Measurements from ENCODE around the gene NRAS. TPM values are rescaled to one million over a fixed set of nuclear protein-coding genes. Genes with fewer than 3 reads are reported as not detected.

The NRAS gene
- polyA plus RNA-seq, 1 donor (not counting 4 experiments of a cell fraction or from before 2014, with no cell fraction given), result 49.5 TPM

- Histone ChIP-seq H3K79me2 (ENCODE audit: control insufficient read depth, insufficient read depth, low read length) (peaks cover 7% of the 10 kb centered on the region), H3K9me1 (ENCODE audit: control insufficient read depth, extremely low read depth, insufficient read depth, low read length) (no peaks in the 10 kb centered on the region), H3K4me1 (ENCODE audit: control insufficient read depth, extremely low read depth, insufficient read depth, low read length) (peaks cover 7% of the 10 kb centered on the region), H4K20me1 (ENCODE audit: control insufficient read depth, extremely low read depth, insufficient read depth, low read length) (no peaks in the 10 kb centered on the region), H3K4me3 (ENCODE audit: control insufficient read depth in 2 of 3, extremely low read depth in 1 of 3, insufficient read depth in 2 of 3, low read depth in 1 of 3, low read length in 3 of 3) (no peak overlapping the region), H3K27ac (ENCODE audit: control insufficient read depth, insufficient read depth, low read length) (no peak overlapping the region), H3K4me2 (ENCODE audit: control insufficient read depth, extremely low read depth, insufficient read depth, low read depth, low read length) (no peak overlapping the region), H3K36me3 (ENCODE audit: control insufficient read depth in 2 of 2, extremely low read depth in 1 of 2, insufficient read depth in 2 of 2, low read length in 2 of 2) (peaks cover 17 to 38% of the 10 kb centered on the region in 2 experiments), H3K9me3 (ENCODE audit: control insufficient read depth, low read depth, low read length) (no peaks in the 10 kb centered on the region), H3K9ac (ENCODE audit: control insufficient read depth, extremely low read depth, insufficient read depth, low read length) (no peak overlapping the region), H2AFZ (ENCODE audit: control insufficient read depth, low read length) (no peak overlapping the region), H3K27me3 (ENCODE audit: control insufficient read depth, extremely low read depth, insufficient read depth, low read length) (no peaks in the 10 kb centered on the region)
- TF ChIP-seq CTCF (optimal IDR thresholded peaks at IDR 0.05 in 1 of 3, IDR thresholded peaks at IDR 0.05 in 1 of 3, conservative IDR thresholded peaks at IDR 0.05 in 1 of 3; ENCODE audit: extremely low read depth in 1 of 3, insufficient read depth in 2 of 3, low read length in 3 of 3) (no peak), EZH2 (IDR thresholded peaks at IDR 0.05; ENCODE audit: low read length) (no peak)
- FAIRE-seq (no peak), DNase-seq (ENCODE audit: low read depth, low spot score) (no peak)
- dilution Hi-C loops (cut with MboI; ENCODE audit: extremely low pct_ligation_motif_present, low sequenced_read_pairs), result no loop called here
Observed at GRCh38 chr1:114707604-114708003, 9.0 kb downstream of the NRAS start.

- Histone ChIP-seq H3K4me3 (ENCODE audit: control insufficient read depth in 2 of 3, extremely low read depth in 1 of 3, insufficient read depth in 2 of 3, low read depth in 1 of 3, low read length in 3 of 3) (no peak overlapping the region), H3K9me1 (ENCODE audit: control insufficient read depth, extremely low read depth, insufficient read depth, low read length) (no peaks in the 10 kb centered on the region), H4K20me1 (ENCODE audit: control insufficient read depth, extremely low read depth, insufficient read depth, low read length) (no peaks in the 10 kb centered on the region), H3K4me1 (ENCODE audit: control insufficient read depth, extremely low read depth, insufficient read depth, low read length) (peaks cover 8% of the 10 kb centered on the region), H3K36me3 (ENCODE audit: control insufficient read depth in 2 of 2, extremely low read depth in 1 of 2, insufficient read depth in 2 of 2, low read length in 2 of 2) (peaks cover 6 to 16% of the 10 kb centered on the region in 2 experiments), H3K9ac (ENCODE audit: control insufficient read depth, extremely low read depth, insufficient read depth, low read length) (no peak overlapping the region), H2AFZ (ENCODE audit: control insufficient read depth, low read length) (no peak overlapping the region), H3K4me2 (ENCODE audit: control insufficient read depth, extremely low read depth, insufficient read depth, low read depth, low read length) (no peak overlapping the region), H3K9me3 (ENCODE audit: control insufficient read depth, low read depth, low read length) (no peaks in the 10 kb centered on the region), H3K27me3 (ENCODE audit: control insufficient read depth, extremely low read depth, insufficient read depth, low read length) (no peaks in the 10 kb centered on the region), H3K27ac (ENCODE audit: control insufficient read depth, insufficient read depth, low read length) (no peak overlapping the region), H3K79me2 (ENCODE audit: control insufficient read depth, insufficient read depth, low read length) (no peaks in the 10 kb centered on the region)
- no peak for DNase-seq (ENCODE audit: low read depth, low spot score)
- no peak for FAIRE-seq
- no peak for TF ChIP-seq CTCF (optimal IDR thresholded peaks at IDR 0.05 in 1 of 3, IDR thresholded peaks at IDR 0.05 in 1 of 3, conservative IDR thresholded peaks at IDR 0.05 in 1 of 3; ENCODE audit: extremely low read depth in 1 of 3, insufficient read depth in 2 of 3, low read length in 3 of 3)
- TF ChIP-seq EZH2 (IDR thresholded peaks at IDR 0.05; ENCODE audit: low read length), result no peak
- dilution Hi-C loops (cut with MboI; ENCODE audit: extremely low pct_ligation_motif_present, low sequenced_read_pairs), result no loop called here
Observed at GRCh38 chr1:114703242-114703641, 13.3 kb downstream of the NRAS start.
